ENCODE results near the gene TNK1. TPM values are rescaled to one million over a fixed set of nuclear protein-coding genes. Genes with fewer than 3 reads are reported as not detected.

The TNK1 gene
- total and polyA plus RNA-seq, 2 donors from 2014 or later: 7.6 to 9.3 TPM

DNA sequence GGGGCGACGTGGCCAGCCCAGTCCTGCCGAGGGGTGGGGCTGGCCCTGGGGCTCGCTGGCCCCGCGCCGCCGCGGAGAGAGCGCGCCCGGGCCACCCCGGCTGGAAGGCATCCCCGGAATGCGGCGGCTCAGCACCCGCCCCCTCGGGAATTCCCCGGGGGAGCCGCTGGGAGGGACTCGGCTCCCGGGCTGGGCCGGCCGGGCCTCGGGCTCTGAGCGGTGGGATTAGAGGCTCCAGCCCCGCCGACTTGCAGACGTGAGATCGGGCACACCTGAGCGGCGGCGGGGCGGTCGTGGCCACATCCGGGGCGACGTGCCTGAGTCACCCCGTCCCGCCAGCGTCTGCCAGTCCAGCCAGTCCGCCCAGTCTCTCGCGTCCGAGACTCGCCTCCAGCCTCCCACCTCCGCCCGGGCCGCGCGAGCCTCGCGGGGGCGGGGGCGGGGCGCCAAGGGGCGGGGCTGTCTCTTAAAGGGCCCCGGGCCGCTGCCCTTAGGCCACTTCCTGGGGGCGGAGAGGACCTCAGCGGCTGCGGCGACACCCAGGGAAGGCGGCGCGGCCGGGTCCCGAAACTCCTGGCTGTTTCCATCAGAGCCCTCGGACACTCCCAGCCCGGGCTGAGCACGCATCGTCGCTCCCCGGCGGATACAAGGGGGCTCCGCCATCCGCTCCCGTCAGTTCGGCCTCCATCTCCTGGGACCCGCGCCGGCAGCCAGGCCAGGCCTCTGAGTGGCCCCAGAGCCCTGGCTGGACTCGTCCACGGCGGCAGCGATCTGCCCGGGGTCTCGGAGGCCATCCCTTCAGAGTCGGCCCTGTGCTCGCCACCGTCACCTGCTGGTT lies 29.0 kb upstream of the TNK1 start, which contains the start of gene KCTD11:
TSS of gene KCTD11 (plus strand) at position 498 of the 838 bp plus-strand sequence.
- Histone ChIP-seq H3K27ac (ENCODE audit: low read depth in 2 of 2, low read length in 2 of 2) (peak within 1 kb of the TSS; percentile 97 to 98), H3K9ac (ENCODE audit: low read length in 3 of 3) (peak within 1 kb of the TSS; percentile 44 to 94 (median 94)), H3K27me3 (ENCODE audit: control insufficient read depth, insufficient read depth, low read length) (no peaks in the 10 kb centered on the region), H3K9me3 (ENCODE audit: control insufficient read depth in 2 of 3, insufficient read depth in 1 of 3, low read length in 3 of 3) (no peaks in the 10 kb centered on the region), H3K4me3 (ENCODE audit: low read length in 3 of 3) (peak within 1 kb of the TSS; percentile 63 to 88 (median 81)), H3K36me3 (ENCODE audit: control insufficient read depth in 2 of 3, insufficient read depth in 3 of 3, low read length in 3 of 3) (no peaks in the 10 kb centered on the region), H3K4me1 (ENCODE audit: control insufficient read depth in 2 of 3, insufficient read depth in 2 of 3, low read depth in 1 of 3, low read length in 3 of 3) (peaks cover 3 to 25% (median 13%) of the 10 kb centered on the region in 3 donors)
- no peak for FAIRE-seq
- intact Hi-C loops (cut with DNase I): no loop called here
- peak; percentile 88 to 98 (median 93) for DNase-seq
- TF ChIP-seq, protein P1, sequence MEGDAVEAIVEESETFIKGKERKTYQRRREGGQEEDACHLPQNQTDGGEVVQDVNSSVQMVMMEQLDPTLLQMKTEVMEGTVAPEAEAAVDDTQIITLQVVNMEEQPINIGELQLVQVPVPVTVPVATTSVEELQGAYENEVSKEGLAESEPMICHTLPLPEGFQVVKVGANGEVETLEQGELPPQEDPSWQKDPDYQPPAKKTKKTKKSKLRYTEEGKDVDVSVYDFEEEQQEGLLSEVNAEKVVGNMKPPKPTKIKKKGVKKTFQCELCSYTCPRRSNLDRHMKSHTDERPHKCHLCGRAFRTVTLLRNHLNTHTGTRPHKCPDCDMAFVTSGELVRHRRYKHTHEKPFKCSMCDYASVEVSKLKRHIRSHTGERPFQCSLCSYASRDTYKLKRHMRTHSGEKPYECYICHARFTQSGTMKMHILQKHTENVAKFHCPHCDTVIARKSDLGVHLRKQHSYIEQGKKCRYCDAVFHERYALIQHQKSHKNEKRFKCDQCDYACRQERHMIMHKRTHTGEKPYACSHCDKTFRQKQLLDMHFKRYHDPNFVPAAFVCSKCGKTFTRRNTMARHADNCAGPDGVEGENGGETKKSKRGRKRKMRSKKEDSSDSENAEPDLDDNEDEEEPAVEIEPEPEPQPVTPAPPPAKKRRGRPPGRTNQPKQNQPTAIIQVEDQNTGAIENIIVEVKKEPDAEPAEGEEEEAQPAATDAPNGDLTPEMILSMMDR (IDR thresholded peaks at IDR 0.05; ENCODE audit: borderline replicate concordance, extremely low read depth, insufficient read depth): no peak

DNA sequence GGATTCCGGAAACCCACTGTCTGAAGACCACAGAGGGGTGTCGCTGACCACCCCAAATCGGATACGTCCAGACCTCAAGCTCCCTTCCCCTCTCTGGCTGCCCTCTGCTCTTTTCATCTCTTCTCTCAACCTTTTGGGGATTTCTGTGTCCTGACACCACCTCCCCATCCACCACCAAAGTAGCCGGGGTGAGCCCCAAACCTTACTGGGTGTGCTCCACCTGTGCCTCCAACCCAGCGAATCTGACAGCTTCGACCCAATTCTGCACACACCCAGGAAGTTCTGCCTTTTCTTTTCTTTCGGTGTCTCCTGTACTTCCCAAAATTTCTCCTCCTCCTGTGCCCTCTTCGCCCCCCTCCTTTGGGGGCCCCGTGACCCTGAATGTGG lies 28.4 kb upstream of the TNK1 start:
- H3K4me1 ChIP-seq (ENCODE audit: control insufficient read depth in 2 of 3, insufficient read depth in 2 of 3, low read depth in 1 of 3, low read length in 3 of 3): peaks cover 3 to 25% (median 13%) of the 10 kb centered on the region in 3 donors
- no peaks in the 10 kb centered on the region for H3K9me3 ChIP-seq (ENCODE audit: control insufficient read depth in 2 of 3, insufficient read depth in 1 of 3, low read length in 3 of 3)
- DNase-seq (no peak), FAIRE-seq (no peak)
- H3K9ac ChIP-seq (ENCODE audit: low read length in 3 of 3): peak overlapping the region in 2 of 3 donors; percentile 92 to 94
- no peaks in the 10 kb centered on the region for H3K27me3 ChIP-seq (ENCODE audit: control insufficient read depth, insufficient read depth, low read length)
- H3K27ac ChIP-seq (ENCODE audit: low read depth in 2 of 2, low read length in 2 of 2): peak overlapping the region; percentile 97 to 98
- H3K4me3 ChIP-seq (ENCODE audit: low read length in 3 of 3): peak overlapping the region; percentile 62 to 88 (median 81)
- intact Hi-C loops (cut with DNase I): no loop called here
- no peaks in the 10 kb centered on the region for H3K36me3 ChIP-seq (ENCODE audit: control insufficient read depth in 2 of 3, insufficient read depth in 3 of 3, low read length in 3 of 3)
- TF ChIP-seq, protein P1 (IDR thresholded peaks at IDR 0.05; ENCODE audit: borderline replicate concordance, extremely low read depth, insufficient read depth): peak; percentile 40

DNA sequence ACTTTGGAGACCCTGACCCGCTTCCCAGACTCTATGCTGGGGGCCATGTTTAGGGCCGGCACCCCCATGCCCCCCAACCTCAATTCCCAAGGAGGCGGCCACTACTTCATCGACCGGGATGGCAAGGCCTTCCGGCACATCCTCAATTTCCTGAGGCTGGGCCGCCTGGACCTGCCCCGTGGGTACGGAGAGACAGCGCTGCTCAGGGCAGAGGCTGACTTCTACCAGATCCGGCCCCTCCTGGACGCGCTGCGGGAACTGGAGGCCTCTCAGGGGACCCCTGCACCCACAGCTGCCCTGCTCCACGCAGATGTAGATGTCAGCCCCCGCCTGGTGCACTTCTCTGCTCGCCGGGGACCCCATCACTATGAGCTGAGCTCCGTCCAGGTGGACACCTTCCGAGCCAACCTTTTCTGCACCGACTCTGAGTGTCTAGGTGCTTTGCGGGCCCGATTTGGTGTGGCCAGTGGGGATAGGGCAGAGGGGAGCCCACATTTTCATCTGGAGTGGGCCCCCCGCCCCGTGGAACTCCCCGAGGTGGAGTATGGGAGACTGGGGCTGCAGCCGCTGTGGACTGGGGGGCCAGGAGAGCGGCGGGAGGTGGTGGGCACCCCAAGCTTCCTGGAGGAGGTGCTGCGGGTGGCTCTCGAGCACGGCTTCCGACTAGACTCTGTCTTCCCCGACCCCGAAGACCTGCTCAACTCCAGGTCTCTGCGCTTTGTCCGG lies 27.8 kb upstream of the TNK1 start:
- Histone ChIP-seq H3K4me1 (ENCODE audit: control insufficient read depth in 2 of 3, insufficient read depth in 2 of 3, low read depth in 1 of 3, low read length in 3 of 3) (peaks cover 3 to 25% (median 13%) of the 10 kb centered on the region in 3 donors), H3K9ac (ENCODE audit: low read length in 3 of 3) (peak overlapping the region in 1 of 3 donors; percentile 92), H3K27ac (ENCODE audit: low read depth in 2 of 2, low read length in 2 of 2) (no peak overlapping the region), H3K4me3 (ENCODE audit: low read length in 3 of 3) (peak overlapping the region in 2 of 3 donors; percentile 81 to 88), H3K36me3 (ENCODE audit: control insufficient read depth in 2 of 3, insufficient read depth in 3 of 3, low read length in 3 of 3) (no peaks in the 10 kb centered on the region), H3K9me3 (ENCODE audit: control insufficient read depth in 2 of 3, insufficient read depth in 1 of 3, low read length in 3 of 3) (no peaks in the 10 kb centered on the region), H3K27me3 (ENCODE audit: control insufficient read depth, insufficient read depth, low read length) (no peaks in the 10 kb centered on the region)
- TF ChIP-seq, protein P1 (IDR thresholded peaks at IDR 0.05; ENCODE audit: borderline replicate concordance, extremely low read depth, insufficient read depth): no peak
- intact Hi-C loops (cut with DNase I): no loop called here
- DNase-seq (peak in 2 of 5 donors; percentile 71 to 81), FAIRE-seq (no peak)

Measured in kidney (tissue), 14 donors.